GM23248 (cell line): ENCODE data around the gene APBB1IP. TPM values are rescaled to one million over a fixed set of nuclear protein-coding genes. Genes with fewer than 3 reads are reported as not detected.
"Not testable (repeated sequence)": the region's sequence is repeated elsewhere in the genome, so short reads cannot be mapped to it uniquely, and the experiment has no call there.

Experiments used
- DNase-seq: peaks from one replicate; pipeline ENCODE4 v3.0.0-alpha.2; 2015
- H2AFZ ChIP-seq: fragments of 200-600 bp; sonication (generic); 2 replicates; pipeline ENCODE4 v1.6.1; 2016; ENCODE audit warnings: antibody characterized with exemption
- H3F3A ChIP-seq: fragments of 200-600 bp; sonication (generic); 2 replicates; pipeline ENCODE4 v1.6.1; 2016; ENCODE audit warnings: mild to moderate bottlenecking, antibody characterized with exemption, mixed run types; ENCODE audit not compliant: insufficient read depth
- H3K27ac ChIP-seq: fragments of 200-600 bp; sonication (generic); 2 replicates; pipeline ENCODE4 v1.5.1; 2016; ENCODE audit warnings: mild to moderate bottlenecking
- H3K27me3 ChIP-seq: fragments of 200-600 bp; sonication (generic); replicated peaks from 2 replicates; pipeline ENCODE4 v1.6.1; 2016; ENCODE audit warnings: mild to moderate bottlenecking; ENCODE audit not compliant: insufficient read depth
- H3K36me3 ChIP-seq: fragments of 200-600 bp; sonication (generic); 2 replicates; pipeline ENCODE4 v1.6.1; 2016; ENCODE audit warnings: low read depth, mild to moderate bottlenecking
- H3K4me1 ChIP-seq: fragments of 200-600 bp; sonication (generic); 2 replicates; pipeline ENCODE4 v1.6.1; 2016; ENCODE audit warnings: mild to moderate bottlenecking; ENCODE audit not compliant: insufficient read depth
- H3K4me2 ChIP-seq: fragments of 200-600 bp; sonication (generic); one replicate; pipeline ENCODE4 v1.6.1; 2016; ENCODE audit warnings: mild to moderate bottlenecking; ENCODE audit not compliant: unreplicated experiment
- H3K4me3 ChIP-seq: fragments of 200-600 bp; sonication (generic); 2 replicates; pipeline ENCODE4 v1.5.1; 2016; ENCODE audit warnings: mild to moderate bottlenecking
- H3K79me2 ChIP-seq: fragments of 200-600 bp; sonication (generic); 2 replicates; pipeline ENCODE4 v1.6.1; 2016; ENCODE audit warnings: mild to moderate bottlenecking; ENCODE audit not compliant: insufficient read depth
- H3K9ac ChIP-seq: fragments of 200-600 bp; sonication (generic); 2 replicates; pipeline ENCODE4 v1.6.1; 2016; ENCODE audit warnings: mild to moderate bottlenecking
- H3K9me2 ChIP-seq: fragments of 200-600 bp; sonication (generic); 2 replicates; pipeline ENCODE4 v1.6.1; 2016; ENCODE audit warnings: mixed run types, mild to moderate bottlenecking, moderate library complexity; ENCODE audit not compliant: insufficient read depth
- H3K9me3 ChIP-seq: fragments of 200-600 bp; sonication (generic); one replicate; pipeline ENCODE4 v1.6.1; 2017; ENCODE audit warnings: low read depth
- H4K20me1 ChIP-seq: fragments of 200-600 bp; sonication (generic); 2 replicates; pipeline ENCODE4 v1.6.0; 2016; ENCODE audit not compliant: insufficient read depth
- EZH2 ChIP-seq: fragments of 200-600 bp; sonication (generic); IDR thresholded peaks from 2 replicates; pipeline ENCODE4 v1.6.1; 2018; ENCODE audit warnings: antibody characterized with exemption, mild to moderate bottlenecking; ENCODE audit not compliant: insufficient read depth, poor library complexity, severe bottlenecking
- EZH2phosphoT487 ChIP-seq: fragments of 200-600 bp; sonication (generic); IDR thresholded peaks from 2 replicates; pipeline ENCODE4 v1.6.1; 2018; ENCODE audit warnings: antibody characterized with exemption, moderate library complexity, mild to moderate bottlenecking, low read depth; ENCODE audit not compliant: insufficient read depth
- WGBS, 2 experiments: methylation state at CpG; one replicate each; pipeline ENCODE4 v1.1.6; 2015 to 2017; ENCODE audit warnings: low lambda C conversion rate in 2 of 2, low coverage in 1 of 2; ENCODE audit errors: missing lambda C conversion rate in 2 of 2; 5-methylcytosine and 5-hydroxymethylcytosine counted together
- in situ Hi-C: fragments of 300-500 bp; cut with MboI; formaldehyde crosslinking; loops from 2 replicates; pipeline ENCODE4 v1.15.0; 2020
- polyA plus RNA-seq: library from polyadenylated mRNA; unstranded; fragments of >200 nt; fragmentation: Nextera tagmentation; extraction: Ambion mirVana; gene quantifications from 2 replicates; pipeline ENCODE4 v1.2.1, GENCODE V29; 2016
- total RNA-seq: library from RNA; depleted of rRNA; stranded (reverse); fragments of >200 nt; shearing (Covaris generic); gene quantifications from 2 replicates; pipeline ENCODE4 v1.2.3, GENCODE V29; 2014

Gene APBB1IP
- total and polyA plus RNA-seq, 2 experiments from 2014 or later, result 9.4 to 25.0 TPM

GRCh38 chr10:26457088-26457487, 18.9 kb downstream of the APBB1IP start:
- H2AFZ ChIP-seq, result no peak overlapping the region
- H3K9me3 ChIP-seq, result no peaks in the 10 kb centered on the region
- no peaks in the 10 kb centered on the region for H3K9me2 ChIP-seq
- WGBS, 2 experiments, result 99 to 100% methylated on average over 5 of the region's 5 CpGs
- peaks cover 11% of the 10 kb centered on the region; the same call in 1 of the 2 replicates for H3F3A ChIP-seq
- H3K79me2 ChIP-seq, result peaks cover 96% of the 10 kb centered on the region
- no peaks in the 10 kb centered on the region for H3K27me3 ChIP-seq
- no peak overlapping the region for H3K27ac ChIP-seq
- no peak overlapping the region for H3K9ac ChIP-seq
- no peak overlapping the region for H3K4me2 ChIP-seq
- H3K36me3 ChIP-seq, result no peaks in the 10 kb centered on the region
- no peaks in the 10 kb centered on the region for H4K20me1 ChIP-seq
- in situ Hi-C loops, result no loop called here
- DNase-seq, result no peak
- H3K4me1 ChIP-seq, result peaks cover 7% of the 10 kb centered on the region
- H3K4me3 ChIP-seq, result no peak overlapping the region
- TF ChIP-seq EZH2 (no peak), EZH2phosphoT487 (no peak)

DNA sequence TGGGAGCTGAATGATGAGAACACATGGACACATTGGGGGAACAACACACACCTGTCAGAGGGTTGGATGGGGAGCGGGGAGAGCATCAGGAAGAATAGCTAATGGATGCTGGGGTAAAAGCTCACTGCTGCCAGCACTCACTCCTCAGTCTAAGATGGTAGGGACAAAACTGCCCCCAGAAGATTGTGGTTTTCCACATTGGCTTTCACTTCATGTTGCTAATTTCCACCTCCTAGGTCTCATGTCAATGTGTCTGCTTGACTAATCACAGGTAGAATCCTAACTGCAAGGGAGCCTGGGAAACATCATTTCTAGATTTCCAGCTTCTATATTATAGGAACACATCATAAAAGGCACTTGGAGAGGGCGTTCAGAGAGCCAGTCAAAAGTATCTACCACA, 22.6 kb downstream of the APBB1IP start:
- H3K27me3 ChIP-seq, result no peaks in the 10 kb centered on the region
- peaks cover 16% of the 10 kb centered on the region; the same call in 1 of the 2 replicates for H3F3A ChIP-seq
- no peak overlapping the region for H3K4me2 ChIP-seq
- no peak overlapping the region for H3K9ac ChIP-seq
- H3K4me1 ChIP-seq, result peaks cover 16% of the 10 kb centered on the region
- H3K79me2 ChIP-seq, result peaks cover 96% of the 10 kb centered on the region
- H2AFZ ChIP-seq, result no peak overlapping the region
- H3K9me2 ChIP-seq, result no peaks in the 10 kb centered on the region
- no peak for DNase-seq
- no peak overlapping the region for H3K4me3 ChIP-seq
- H4K20me1 ChIP-seq, result no peaks in the 10 kb centered on the region
- H3K9me3 ChIP-seq, result no peaks in the 10 kb centered on the region
- WGBS, 2 experiments, result 96 to 97% methylated on average over 2 of the region's 2 CpGs
- TF ChIP-seq EZH2phosphoT487 (no peak), EZH2 (no peak)
- no peak overlapping the region for H3K27ac ChIP-seq
- no peaks in the 10 kb centered on the region for H3K36me3 ChIP-seq
- in situ Hi-C loops, result no loop called here

DNA sequence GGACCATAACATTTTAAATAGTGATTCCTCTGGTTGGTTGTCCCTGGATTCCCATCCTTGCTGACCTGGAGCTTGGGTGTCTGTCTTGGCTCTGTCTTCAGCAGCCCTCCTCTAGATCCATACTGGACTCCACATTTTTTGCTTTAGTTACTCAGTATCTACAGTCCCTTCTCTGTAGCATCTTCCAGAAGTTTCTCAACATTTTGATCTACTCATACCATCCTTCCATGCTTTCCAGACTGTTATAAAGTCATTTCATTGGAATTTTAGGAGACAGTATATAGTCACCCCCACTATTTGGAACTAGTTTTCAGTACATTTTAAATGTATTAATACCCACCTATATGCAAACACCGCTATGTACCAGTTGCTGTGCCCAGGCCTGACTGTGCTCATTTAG, 25.8 kb downstream of the APBB1IP start:
- DNase-seq, result peak; percentile 63
- no peak overlapping the region for H3K9ac ChIP-seq
- no peaks in the 10 kb centered on the region for H3K27me3 ChIP-seq
- TF ChIP-seq EZH2 (no peak), EZH2phosphoT487 (no peak)
- H3K9me2 ChIP-seq, result no peaks in the 10 kb centered on the region
- H3K4me1 ChIP-seq, result peaks cover 31% of the 10 kb centered on the region
- H3K27ac ChIP-seq, result peak overlapping the region; percentile 38; the same call in 1 of the 2 replicates
- peaks cover 24% of the 10 kb centered on the region for H3F3A ChIP-seq
- in situ Hi-C loops, result no loop called here
- H3K79me2 ChIP-seq, result peaks cover 83% of the 10 kb centered on the region
- H3K36me3 ChIP-seq, result no peaks in the 10 kb centered on the region
- no peaks in the 10 kb centered on the region for H4K20me1 ChIP-seq
- 95 to 100% methylated on average over 1 of the region's 1 CpG for whole genome bisulfite sequencing, 2 experiments
- no peaks in the 10 kb centered on the region for H3K9me3 ChIP-seq
- H3K4me3 ChIP-seq, result no peak overlapping the region
- H2AFZ ChIP-seq, result no peak overlapping the region
- H3K4me2 ChIP-seq, result no peak overlapping the region

- WGBS, 2 experiments, result 93 to 94% methylated on average over 3 of the region's 3 CpGs
- Histone ChIP-seq H4K20me1 (no peaks in the 10 kb centered on the region), H3F3A (peaks cover 27% of the 10 kb centered on the region), H3K4me1 (peaks cover 36% of the 10 kb centered on the region), H3K9me2 (no peaks in the 10 kb centered on the region), H3K4me2 (no peak overlapping the region), H3K27me3 (no peaks in the 10 kb centered on the region), H3K36me3 (no peaks in the 10 kb centered on the region), H3K79me2 (peaks cover 83% of the 10 kb centered on the region), H3K9ac (no peak overlapping the region), H2AFZ (no peak overlapping the region), H3K4me3 (no peak overlapping the region), H3K27ac (peak overlapping the region; percentile 38; the same call in 1 of the 2 replicates), H3K9me3 (no peaks in the 10 kb centered on the region)
- no peak for DNase-seq
- TF ChIP-seq EZH2, result no peak
- TF ChIP-seq EZH2phosphoT487, result no peak
- in situ Hi-C loops, result no loop called here
Observed at GRCh38 chr10:26464632-26465280, 26.6 kb downstream of the APBB1IP start.

GRCh38 chr10:26466531-26466930, 28.4 kb downstream of the APBB1IP start:
- H3K4me2 ChIP-seq, DNase-seq, H2AFZ ChIP-seq, H3K27me3 ChIP-seq, H3K9me2 ChIP-seq, H3K4me3 ChIP-seq, in situ Hi-C loops, H3K27ac ChIP-seq, H3K9me3 ChIP-seq, H3K36me3 ChIP-seq, H3K9ac ChIP-seq, H4K20me1 ChIP-seq: not testable (repeated sequence)
- peaks cover 83% of the 10 kb centered on the region for H3K79me2 ChIP-seq
- peaks cover 37% of the 10 kb centered on the region for H3F3A ChIP-seq
- H3K4me1 ChIP-seq, result peaks cover 45% of the 10 kb centered on the region
- WGBS, 2 experiments, result 84 to 85% methylated on average over 6 of the region's 6 CpGs
